HepG2 (cell line): ENCODE measurements around the gene LMCD1. TPM values are rescaled to one million over a fixed set of nuclear protein-coding genes. Genes with fewer than 3 reads are reported as not detected.

Source experiments
- BHLHE40 ChIP-seq: IDR thresholded peaks from 2 replicates; pipeline ENCODE4 v1.6.1; 2011; ENCODE audit warnings: low read length, improper control_type of control experiment
- CBX1 ChIP-seq: IDR thresholded peaks from one replicate; pipeline ENCODE4 v1.6.1; 2016; ENCODE audit warnings: antibody characterized with exemption, low read depth
- FOXP1 ChIP-seq, 2 experiments: fragments of 450-650 bp in 1 of 2; IDR thresholded peaks; 2 replicates each; pipeline ENCODE4 v1.6.1; 2017 to 2018; ENCODE audit warnings: antibody characterized with exemption in 1 of 2
- GABPA ChIP-seq, 2 experiments: IDR thresholded peaks; 2 replicates each; pipeline ENCODE4 v1.6.1; 2011 to 2016; ENCODE audit warnings: low read depth in 2 of 2, low read length in 1 of 2, missing biosample characterization in 1 of 2, missing genetic modification characterization in 1 of 2
- GRHL1 ChIP-seq: sonication (generic); formaldehyde crosslinking; conservative IDR thresholded peaks from 2 replicates; pipeline ENCODE4 v1.8.0; 2022; ENCODE audit warnings: missing genetic modification reagents
- HMG20B ChIP-seq: conservative IDR thresholded peaks from 2 replicates; pipeline ENCODE4 v1.6.1; 2016; ENCODE audit warnings: missing genetic modification reagents, missing compliant biosample characterization
- NR2F6 ChIP-seq, 2 experiments: IDR thresholded peaks; 2 replicates each; pipeline ENCODE4 v1.6.1; 2016; ENCODE audit warnings: antibody characterized with exemption in 1 of 2, mild to moderate bottlenecking in 1 of 2
- PAXIP1 ChIP-seq: sonication (generic); formaldehyde crosslinking; conservative IDR thresholded peaks from 2 replicates; pipeline ENCODE4 v1.4.0; 2020; ENCODE audit warnings: mild to moderate bottlenecking, missing genetic modification reagents, moderate library complexity
- PCBP1 ChIP-seq: fragments of 200-400 bp; formaldehyde crosslinking; IDR thresholded peaks from 2 replicates; pipeline ENCODE4 v1.6.1; 2017; ENCODE audit warnings: mild to moderate bottlenecking, low read depth, low read length, borderline replicate concordance
- PHF20 ChIP-seq: sonication (generic); formaldehyde crosslinking; IDR thresholded peaks from 2 replicates; pipeline ENCODE4 v1.5.0; 2020; ENCODE audit warnings: mild to moderate bottlenecking, missing genetic modification reagents
- REPIN1 ChIP-seq: sonication (generic); formaldehyde crosslinking; IDR thresholded peaks from 2 replicates; pipeline ENCODE4 v1.8.0; 2022; ENCODE audit warnings: missing genetic modification reagents, low read depth, mild to moderate bottlenecking, borderline replicate concordance
- ZFP1 ChIP-seq: IDR thresholded peaks from 2 replicates; pipeline ENCODE4 v1.6.1; 2016
- ZNF281 ChIP-seq: sonication (generic); formaldehyde crosslinking; IDR thresholded peaks from 2 replicates; pipeline ENCODE4 v1.4.0; 2020; ENCODE audit warnings: missing genetic modification reagents, borderline replicate concordance
- ZNF768 ChIP-seq: sonication (generic); formaldehyde crosslinking; IDR thresholded peaks from 2 replicates; pipeline ENCODE4 v1.4.0; 2020; ENCODE audit warnings: missing genetic modification reagents
- ZSCAN22 ChIP-seq: sonication (generic); formaldehyde crosslinking; IDR thresholded peaks from 2 replicates; pipeline ENCODE4 v1.4.0; 2020; ENCODE audit warnings: mild to moderate bottlenecking, missing genetic modification reagents
- polyA plus RNA-seq, 8 experiments: library from polyadenylated mRNA; depleted of rRNA in 3 of 8; stranded (reverse) in 7 of 8; unstranded in 1 of 8; fragments of >200 nt; fragmentation: Illumina TruSeq in 4 of 8; extraction: Trizol in 4 of 8; gene quantifications; 2 replicates each; pipeline versions ENCODE4 v1.2.1 to v1.2.3, GENCODE V29; 2011 to 2016; ENCODE audit warnings: low read depth in 4 of 8, missing spikeins in 1 of 8, mixed read lengths in 1 of 8; ENCODE audit not compliant: insufficient read depth in 1 of 8
- total RNA-seq, 5 experiments: library from RNA; depleted of rRNA; stranded (reverse); fragments of >200 nt; fragmentation: Illumina TruSeq; extraction: Trizol; gene quantifications; 2 replicates each; pipeline ENCODE4 v1.2.3, GENCODE V29; 2016; ENCODE audit warnings: low read depth in 1 of 5
- TF ChIP-seq, protein P1 (sequence below): sonication (generic); formaldehyde crosslinking; IDR thresholded peaks from 2 replicates; pipeline ENCODE4 v1.8.1; 2023; ENCODE audit warnings: missing genetic modification reagents, mild to moderate bottlenecking, borderline replicate concordance
- TF ChIP-seq, protein P2 (sequence below): sonication (generic); formaldehyde crosslinking; IDR thresholded peaks from 2 replicates; pipeline ENCODE4 v1.4.0; 2020; ENCODE audit warnings: mild to moderate bottlenecking, missing genetic modification reagents

LMCD1 gene
- total and polyA plus RNA-seq, 2 of the 13 experiments (the other 11 are each of a cell fraction or from before 2014, with no cell fraction given) = 6.2 to 7.1 TPM

GRCh38 chr3:8532251-8532871 lies 30.7 kb downstream of the LMCD1 start (continued):
- TF ChIP-seq PAXIP1 (CRISPR knock-in tag) (peak; percentile 80), CBX1 (no peak), PHF20 (CRISPR knock-in tag) (0 out of 2 replicates have a peak, but pooled peaks have one; percentile 19), ZFP1 (no peak), ZSCAN22 (CRISPR knock-in tag) (no peak), GABPA (IDR thresholded peaks at IDR 0.05; ENCODE audit: low read depth, low read length) (no peak), GABPA (CRISPR knock-in tag; IDR thresholded peaks at IDR 0.05; ENCODE audit: low read depth) (no peak; the same call in 1 of the 2 replicates), ZNF768 (CRISPR knock-in tag) (no peak), BHLHE40 (no peak), HMG20B (CRISPR knock-in tag) (no peak), ZNF281 (CRISPR knock-in tag) (no peak), GRHL1 (CRISPR knock-in tag) (no peak), REPIN1 (CRISPR knock-in tag) (no peak), NR2F6 (IDR thresholded peaks at IDR 0.05) (peak; percentile 47), NR2F6 (CRISPR knock-in tag; IDR thresholded peaks at IDR 0.05) (no peak), FOXP1 (IDR thresholded peaks at IDR 0.05) (no peak), FOXP1 (CRISPR knock-in tag; IDR thresholded peaks at IDR 0.05) (peak; percentile 85), PCBP1 (no peak)
- TF ChIP-seq, protein P1, sequence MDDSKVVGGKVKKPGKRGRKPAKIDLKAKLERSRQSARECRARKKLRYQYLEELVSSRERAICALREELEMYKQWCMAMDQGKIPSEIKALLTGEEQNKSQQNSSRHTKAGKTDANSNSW (CRISPR knock-in tag) = no peak
- TF ChIP-seq, protein P2, sequence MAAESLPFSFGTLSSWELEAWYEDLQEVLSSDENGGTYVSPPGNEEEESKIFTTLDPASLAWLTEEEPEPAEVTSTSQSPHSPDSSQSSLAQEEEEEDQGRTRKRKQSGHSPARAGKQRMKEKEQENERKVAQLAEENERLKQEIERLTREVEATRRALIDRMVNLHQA (CRISPR knock-in tag) = no peak
